Parietal lobe (tissue), 1 donor: ENCODE data around the gene OTX1. TPM values are rescaled to one million over a fixed set of nuclear protein-coding genes. Genes with fewer than 3 reads are reported as not detected.

Source experiments
- total RNA-seq: library from RNA; depleted of rRNA; stranded (reverse); fragments of >200 nt; gene quantifications from one replicate; pipeline ENCODE4 v1.2.3, GENCODE V29; 2014

Gene OTX1
- total RNA-seq = 4.1 TPM

DNA sequence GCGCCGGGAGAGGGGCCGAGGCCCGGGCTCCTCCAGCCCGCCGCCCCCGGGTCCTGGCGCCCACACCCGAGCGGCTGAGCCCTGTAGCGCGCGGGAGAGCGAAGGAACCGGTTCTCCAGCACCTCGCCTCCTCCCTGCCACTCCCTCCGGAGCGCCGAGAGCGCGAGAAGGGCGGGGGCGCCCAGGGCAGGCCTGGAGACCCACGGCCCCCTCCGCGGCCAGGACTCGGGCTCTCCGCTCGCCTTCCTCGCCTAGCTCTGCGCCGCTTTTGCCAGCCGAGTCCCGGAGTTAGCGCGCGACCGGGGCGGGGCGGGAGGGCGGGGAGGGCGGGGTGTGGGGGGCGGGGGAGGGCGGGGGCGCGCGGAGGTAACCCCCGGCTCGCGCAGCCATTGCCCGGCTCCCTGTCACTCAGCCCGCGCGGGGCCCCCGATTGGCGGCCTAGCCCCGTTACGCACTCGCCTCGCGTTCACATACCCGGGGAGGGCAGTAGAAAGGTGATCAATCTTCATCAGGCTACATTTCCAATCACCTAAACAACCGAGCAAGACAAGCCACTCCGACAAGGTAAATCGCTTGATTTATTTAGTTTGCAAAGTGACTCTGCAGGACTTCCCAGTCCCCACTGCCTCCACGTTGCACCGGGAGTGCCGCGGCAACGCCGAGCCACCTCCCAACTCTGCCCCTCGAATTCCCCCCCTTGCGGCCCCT, at the start of gene OTX1:
Gene OTX1 (plus strand): TSS at position 497 of the 708 bp plus-strand sequence. CDS start 2,161 bp downstream, outside the sequence.

